OCI-LY3 (cell line): Measurements from ENCODE around the gene ZFP2.
"Not testable (repeated sequence)": the region's sequence is repeated elsewhere in the genome, so short reads cannot be mapped to it uniquely, and the experiment has no call there.

Experiments used
- H2AFZ ChIP-seq: fragments of 200-600, 300-600 bp; shearing (Covaris generic); 2 replicates; pipeline ENCODE4 v1.6.0; 2014; ENCODE audit warnings: antibody characterized with exemption, low read depth, low read length
- H3K27ac ChIP-seq: fragments of 200-600, 300-600 bp; sonication (generic); 2 replicates; pipeline ENCODE4 v1.5.1; 2014; ENCODE audit warnings: mild to moderate bottlenecking, low read length, moderate library complexity, mixed read lengths
- H3K27me3 ChIP-seq: fragments of 200-600, 300-600 bp; sonication (generic); 2 replicates; pipeline ENCODE4 v1.6.1; 2014; ENCODE audit warnings: low read depth, low read length, mixed read lengths
- H3K36me3 ChIP-seq: fragments of 200-600, 300-600 bp; sonication (generic); replicated peaks from 2 replicates; pipeline ENCODE3; 2014; ENCODE audit warnings: low read depth, low read length, mixed read lengths
- H3K4me1 ChIP-seq: fragments of 300-600, 200-600 bp; sonication (generic); 2 replicates; pipeline ENCODE4 v1.6.1; 2014; ENCODE audit warnings: low read length, mixed read lengths
- H3K4me2 ChIP-seq: fragments of 200-600, 300-600 bp; sonication (generic); 2 replicates; pipeline ENCODE4 v1.6.1; 2014; ENCODE audit warnings: low read length, mixed read lengths
- H3K4me3 ChIP-seq: fragments of 300-600, 200-600 bp; sonication (generic); 2 replicates; pipeline ENCODE4 v1.5.1; 2014; ENCODE audit warnings: antibody characterized with exemption, mild to moderate bottlenecking, low read length, moderate library complexity
- H3K79me2 ChIP-seq: fragments of 300-600, 200-600 bp; shearing (Covaris generic); 2 replicates; pipeline ENCODE4 v1.6.1; 2014; ENCODE audit warnings: mild to moderate bottlenecking, low read length, mixed read lengths
- H3K9ac ChIP-seq: fragments of 300-600, 200-600 bp; shearing (Covaris generic); 2 replicates; pipeline ENCODE4 v1.6.0; 2014; ENCODE audit warnings: mild to moderate bottlenecking, low read length, moderate library complexity
- H3K9me3 ChIP-seq: fragments of 200-600, 300-600 bp; shearing (Covaris generic); 2 replicates; pipeline ENCODE4 v1.6.1; 2014; ENCODE audit warnings: low read length, mixed read lengths; ENCODE audit not compliant: insufficient read depth
- H4K20me1 ChIP-seq: fragments of 200-600, 300-600 bp; sonication (generic); 2 replicates; pipeline ENCODE4 v1.6.1; 2016; ENCODE audit warnings: low read length, mixed read lengths; ENCODE audit not compliant: insufficient read depth
- EZH2phosphoT487 ChIP-seq: fragments of 200-600 bp; shearing (Covaris generic); IDR thresholded peaks from 2 replicates; pipeline ENCODE4 v1.6.1; 2018; ENCODE audit warnings: antibody characterized with exemption, mixed run types, low read depth
- TF ChIP-seq, protein P1 (sequence below): fragments of 200-600, 300-600 bp; sonication (generic); IDR thresholded peaks from 2 replicates; pipeline ENCODE4 v1.5.1; 2014; ENCODE audit warnings: antibody characterized with exemption, low read length, low read depth

The ZFP2 gene

DNA sequence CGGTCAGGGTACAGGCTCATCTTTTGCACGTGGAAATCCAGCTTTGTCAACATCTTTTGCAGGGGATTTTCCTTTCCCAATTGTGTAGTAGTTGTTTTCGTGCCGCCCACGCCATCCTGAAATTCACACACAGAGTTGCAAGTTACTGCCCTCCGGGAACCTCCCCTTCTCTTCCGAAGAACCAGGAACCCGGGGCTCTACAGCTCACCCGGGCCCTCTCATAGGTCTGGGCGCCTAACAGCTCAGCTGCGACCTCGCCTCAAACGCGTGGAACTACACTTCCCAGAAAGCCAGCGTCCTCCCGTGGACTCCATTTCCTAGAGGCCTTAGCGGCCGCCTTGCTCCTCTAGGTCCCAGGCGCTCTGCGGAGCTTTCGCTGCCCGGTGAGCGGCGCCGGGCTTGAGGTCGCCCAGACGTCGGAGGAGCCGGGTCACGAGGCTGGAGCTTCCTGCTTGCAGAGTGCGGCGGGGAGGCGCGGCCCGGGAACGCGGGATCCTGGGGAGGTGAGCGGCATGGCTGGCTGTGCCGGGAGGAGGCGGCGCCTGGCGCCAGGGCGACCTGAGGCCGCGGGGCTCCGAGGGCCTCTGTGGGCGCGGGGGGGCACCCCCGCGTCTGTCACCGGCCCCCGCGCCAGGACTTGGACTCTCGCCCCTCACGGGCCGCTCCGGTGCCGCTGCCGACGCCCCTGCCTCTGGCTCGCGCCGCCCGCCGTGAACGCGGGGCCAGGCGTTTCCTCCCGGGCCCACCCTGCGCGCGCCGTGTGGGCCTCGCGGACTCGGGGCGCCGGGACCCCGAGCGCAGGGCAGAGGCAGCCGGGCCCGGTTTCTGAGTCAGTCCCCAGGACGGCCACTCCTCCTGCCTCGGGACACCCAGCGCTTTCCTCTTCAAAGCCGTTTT lies 35.8 kb upstream of the ZFP2 start, which contains the start of gene ZNF354B:
ZNF354B (plus strand) TSS at position 329 of the 897 bp plus-strand sequence. CDS start 1,095 bp downstream, outside the sequence.
- H3K36me3 ChIP-seq, result no peaks in the 10 kb centered on the region
- no peaks in the 10 kb centered on the region for H3K4me1 ChIP-seq
- no peaks in the 10 kb centered on the region for H4K20me1 ChIP-seq
- no peaks in the 10 kb centered on the region for H3K9me3 ChIP-seq
- H2AFZ ChIP-seq, result no peak within 1 kb of the TSS
- H3K9ac ChIP-seq, result no peak within 1 kb of the TSS
- no peak within 1 kb of the TSS for H3K27ac ChIP-seq
- H3K79me2 ChIP-seq, result no peaks in the 10 kb centered on the region
- H3K4me3 ChIP-seq, result no peak within 1 kb of the TSS
- no peak within 1 kb of the TSS for H3K4me2 ChIP-seq
- no peaks in the 10 kb centered on the region for H3K27me3 ChIP-seq
- no peak for TF ChIP-seq EZH2phosphoT487
- TF ChIP-seq, protein P1, sequence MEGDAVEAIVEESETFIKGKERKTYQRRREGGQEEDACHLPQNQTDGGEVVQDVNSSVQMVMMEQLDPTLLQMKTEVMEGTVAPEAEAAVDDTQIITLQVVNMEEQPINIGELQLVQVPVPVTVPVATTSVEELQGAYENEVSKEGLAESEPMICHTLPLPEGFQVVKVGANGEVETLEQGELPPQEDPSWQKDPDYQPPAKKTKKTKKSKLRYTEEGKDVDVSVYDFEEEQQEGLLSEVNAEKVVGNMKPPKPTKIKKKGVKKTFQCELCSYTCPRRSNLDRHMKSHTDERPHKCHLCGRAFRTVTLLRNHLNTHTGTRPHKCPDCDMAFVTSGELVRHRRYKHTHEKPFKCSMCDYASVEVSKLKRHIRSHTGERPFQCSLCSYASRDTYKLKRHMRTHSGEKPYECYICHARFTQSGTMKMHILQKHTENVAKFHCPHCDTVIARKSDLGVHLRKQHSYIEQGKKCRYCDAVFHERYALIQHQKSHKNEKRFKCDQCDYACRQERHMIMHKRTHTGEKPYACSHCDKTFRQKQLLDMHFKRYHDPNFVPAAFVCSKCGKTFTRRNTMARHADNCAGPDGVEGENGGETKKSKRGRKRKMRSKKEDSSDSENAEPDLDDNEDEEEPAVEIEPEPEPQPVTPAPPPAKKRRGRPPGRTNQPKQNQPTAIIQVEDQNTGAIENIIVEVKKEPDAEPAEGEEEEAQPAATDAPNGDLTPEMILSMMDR, result no peak

DNA sequence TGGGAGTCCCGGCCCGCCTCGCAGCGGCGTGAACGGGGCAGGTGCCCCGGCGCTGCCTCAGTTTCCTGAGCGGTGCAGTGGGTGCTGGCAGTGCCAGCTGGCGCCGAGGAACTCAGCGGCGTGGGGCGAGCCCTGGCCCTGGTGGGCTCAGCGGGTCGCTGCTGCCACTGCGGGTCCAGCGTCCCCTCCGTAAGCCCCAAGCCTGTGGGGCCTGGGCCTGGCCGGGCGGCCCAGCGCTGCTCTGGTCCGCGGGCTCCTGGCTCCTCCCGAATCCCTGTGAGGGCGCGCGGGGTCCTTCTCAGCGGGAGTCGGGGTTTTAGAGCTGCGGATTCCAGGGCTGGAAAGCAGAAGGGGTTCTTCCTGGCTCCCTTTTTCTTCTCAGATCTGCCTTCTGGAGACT lies 35.1 kb upstream of the ZFP2 start:
- not testable (repeated sequence) for H3K79me2 ChIP-seq, H3K9me3 ChIP-seq, H2AFZ ChIP-seq, H3K36me3 ChIP-seq, H3K4me2 ChIP-seq, H3K4me3 ChIP-seq, H3K27me3 ChIP-seq, H3K4me1 ChIP-seq, H3K27ac ChIP-seq, H3K9ac ChIP-seq, H4K20me1 ChIP-seq

DNA sequence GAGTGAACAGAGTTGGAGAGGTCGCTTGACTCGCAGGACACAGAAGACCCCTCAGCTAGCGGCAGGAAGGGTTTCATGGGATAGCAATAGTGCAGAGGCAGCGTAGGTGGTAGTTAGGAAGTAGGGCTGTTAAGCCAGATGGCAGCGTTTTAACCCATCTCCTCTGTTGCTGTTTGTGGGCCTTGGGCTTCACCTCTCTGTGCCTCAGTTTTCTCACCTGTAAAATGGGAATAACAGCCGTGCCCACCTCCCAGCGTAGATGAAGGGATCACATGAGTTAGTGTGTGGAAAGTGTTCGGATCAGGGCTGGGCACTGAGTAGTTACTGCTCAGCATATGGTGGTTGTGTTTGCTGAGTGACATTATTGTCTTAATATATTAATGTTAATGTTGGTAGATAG lies 34.1 kb upstream of the ZFP2 start:
- Histone ChIP-seq H4K20me1 (no peaks in the 10 kb centered on the region), H2AFZ (no peak overlapping the region), H3K4me3 (no peak overlapping the region), H3K4me2 (no peak overlapping the region), H3K9me3 (no peaks in the 10 kb centered on the region), H3K36me3 (no peaks in the 10 kb centered on the region), H3K27me3 (no peaks in the 10 kb centered on the region), H3K27ac (no peak overlapping the region), H3K79me2 (no peaks in the 10 kb centered on the region), H3K4me1 (no peaks in the 10 kb centered on the region), H3K9ac (no peak overlapping the region)
- TF ChIP-seq EZH2phosphoT487, result no peak
- TF ChIP-seq, protein P1, result no peak

DNA sequence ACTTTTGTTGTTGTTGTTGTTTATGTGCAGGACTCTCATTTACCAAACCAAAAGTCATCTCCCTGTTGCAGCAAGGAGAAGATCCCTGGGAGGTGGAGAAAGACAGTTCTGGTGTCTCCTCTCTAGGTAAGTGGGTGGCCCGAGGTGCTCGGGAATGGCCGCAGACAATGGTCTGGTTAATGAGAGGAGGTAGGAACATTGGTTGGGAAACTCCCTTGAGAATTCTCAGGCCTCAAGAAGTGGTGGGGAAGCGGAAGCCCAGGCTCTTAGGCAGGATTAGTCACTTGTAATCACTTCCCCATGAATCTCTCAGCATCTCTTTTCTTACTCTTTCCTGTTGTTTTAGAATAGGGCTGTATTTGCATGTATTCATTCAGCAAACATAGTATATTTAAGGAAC lies 28.8 kb upstream of the ZFP2 start:
- TF ChIP-seq, protein P1, result no peak
- TF ChIP-seq EZH2phosphoT487, result no peak
- Histone ChIP-seq H3K27me3 (no peaks in the 10 kb centered on the region), H3K9me3 (no peaks in the 10 kb centered on the region), H2AFZ (no peak overlapping the region), H3K79me2 (no peaks in the 10 kb centered on the region), H3K4me2 (no peak overlapping the region), H4K20me1 (no peaks in the 10 kb centered on the region), H3K36me3 (no peaks in the 10 kb centered on the region), H3K4me1 (no peaks in the 10 kb centered on the region), H3K4me3 (no peak overlapping the region), H3K27ac (no peak overlapping the region), H3K9ac (no peak overlapping the region)
